ENCODE results near the gene TCF12. TPM values are rescaled to one million over a fixed set of nuclear protein-coding genes. Genes with fewer than 3 reads are reported as not detected.

The TCF12 gene
- total and polyA plus RNA-seq, 2 of the 8 experiments (the other 6 are each of a cell fraction or from before 2014, with no cell fraction given) = 85.8 to 101 TPM

GRCh38 chr15:56930669-56931313 lies 12.3 kb downstream of the TCF12 start:
- ChIA-PET CTCF (ENCODE audit: partially characterized antibody) (interaction anchor here (1.0 to 1.1 kb wide), 3 partner anchors 18 to 656 kb away, joined by 3 to 4 read pairs (median 3); no protein-coding TSS in a partner anchor), POLR2A (ENCODE audit: partially characterized antibody) (interaction anchor here (0.6 to 7.4 kb wide), 5 partner anchors 12 to 345 kb away, joined by 3 to 53 read pairs (median 3); partner anchors contain the start of gene TCF12)
- Histone ChIP-seq H3K4me1 (replicated peaks in 1 of 4; ENCODE audit: control insufficient read depth in 3 of 4, insufficient read depth in 4 of 4, low read length in 3 of 4) (peaks cover 0 to 3% (median 1%) of the 10 kb centered on the region in 4 experiments; a peak in 3 of 7 replicates), H3K9ac (replicated peaks in 1 of 4; ENCODE audit: extremely low read depth in 1 of 4, low read depth in 3 of 4, low read length in 3 of 4) (no peak overlapping the region), H4K20me1 (replicated peaks in 1 of 2; ENCODE audit: control insufficient read depth in 1 of 2, insufficient read depth in 2 of 2, low read length in 2 of 2) (peaks cover 8 to 10% of the 10 kb centered on the region in 2 experiments), H2BK120ac (replicated peaks; ENCODE audit: low read depth, low read length) (no peak overlapping the region), H3K4ac (replicated peaks; ENCODE audit: insufficient read length, low read depth, low read length) (no peak overlapping the region), H3K14ac (ENCODE audit: insufficient read length) (no peak overlapping the region), H4K5ac (ENCODE audit: insufficient read length, low read depth, low read length) (no peak overlapping the region), H3K79me2 (ENCODE audit: control insufficient read depth in 1 of 2, insufficient read depth in 2 of 2, low read length in 2 of 2) (peaks cover 12 to 97% of the 10 kb centered on the region in 2 experiments; a peak in 3 of 4 replicates), H3K27ac (ENCODE audit: low read depth, low read length) (no peak overlapping the region), H2BK5ac (ENCODE audit: low read depth, low read length) (no peak overlapping the region), H2BK20ac (ENCODE audit: low read length) (no peak overlapping the region), H3K18ac (ENCODE audit: extremely low read depth, low read length) (no peak overlapping the region), H4K91ac (replicated peaks; ENCODE audit: insufficient read length, low read length) (no peak overlapping the region), H3K27me3 (replicated peaks in 1 of 4; ENCODE audit: control insufficient read depth in 3 of 4, extremely low read depth in 1 of 4, insufficient read depth in 3 of 4, low read length in 3 of 4) (no peaks in the 10 kb centered on the region), H3K23me2 (ENCODE audit: low read depth, low read length) (no peaks in the 10 kb centered on the region), H4K8ac (ENCODE audit: extremely low read depth, insufficient read depth, low read length) (no peak overlapping the region), H2AFZ (ENCODE audit: low read length) (no peak overlapping the region), H3K23ac (ENCODE audit: insufficient read length) (no peak overlapping the region), H3K9me3 (ENCODE audit: insufficient read depth in 2 of 2, low read depth in 1 of 2, low read length in 1 of 2) (0 out of 4 replicates have a peak, but pooled peaks cover 0 to 3% of the 10 kb centered on the region in 2 experiments), H2AK5ac (ENCODE audit: low read depth, low read length) (no peak overlapping the region), H3K4me2 (ENCODE audit: insufficient read depth in 1 of 2, low read depth in 2 of 2, low read length in 2 of 2) (no peak overlapping the region), H3K56ac (replicated peaks; ENCODE audit: insufficient read length, low read depth, low read length) (no peak overlapping the region), H2BK15ac (ENCODE audit: low read length) (no peak overlapping the region), H3K36me3 (ENCODE audit: control insufficient read depth in 2 of 4, insufficient read depth in 4 of 4, low read length in 3 of 4) (peaks cover 0 to 12% (median 1%) of the 10 kb centered on the region in 4 experiments; a peak in 3 of 8 replicates), H2BK12ac (ENCODE audit: low read depth, low read length) (no peak overlapping the region), H3K79me1 (ENCODE audit: low read depth, low read length) (peaks cover 4% of the 10 kb centered on the region; the same call in 1 of the 2 replicates), H3K4me3 (ENCODE audit: extremely low read depth in 1 of 4, insufficient read depth in 2 of 4, low read depth in 3 of 4, low read length in 4 of 4) (no peak overlapping the region)
- WGBS, 2 experiments (ENCODE audit: extremely low coverage in 1 of 2, insufficient coverage in 1 of 2, insufficient read length in 1 of 2, insufficient replicate concordance in 2 of 2, low coverage in 1 of 2, low lambda C conversion rate in 2 of 2, missing lambda C conversion rate in 1 of 2) = 91% methylated on average over 2 of the region's 2 CpGs; no CpG with 5 or more reads in 1 of the 2 experiments
- DNase-seq (ENCODE audit: low read depth in 1 of 2, low spot score in 2 of 2) (no peak), FAIRE-seq (no peak)
- TF ChIP-seq MAFK (IDR thresholded peaks at IDR 0.05; ENCODE audit: low read depth, low read length) (no peak), HDAC6 (IDR thresholded peaks at IDR 0.05; ENCODE audit: low read depth, low read length) (no peak), E2F6 (IDR thresholded peaks at IDR 0.05) (no peak)
